ENCODE data around the gene INPPL1.

Gene INPPL1

GRCh38 chr11:72243173-72244059 lies 18.8 kb downstream of the INPPL1 start:
- DNase-seq, result no peak
- Histone ChIP-seq H3K9me2 (replicated peaks; ENCODE audit: insufficient read depth, low read length) (no peaks in the 10 kb centered on the region), H3K4me3 (ENCODE audit: low read length) (no peak overlapping the region), H3F3A (ENCODE audit: insufficient read depth, low read length) (no peaks in the 10 kb centered on the region), H3K4me1 (ENCODE audit: low read length) (no peaks in the 10 kb centered on the region), H3K9ac (ENCODE audit: low read length) (no peak overlapping the region), H3K79me2 (ENCODE audit: low read length) (no peaks in the 10 kb centered on the region), H3K36me3 (replicated peaks; ENCODE audit: insufficient read depth, low read length) (no peaks in the 10 kb centered on the region), H2AFZ (ENCODE audit: low read length) (no peak overlapping the region), H4K20me1 (ENCODE audit: insufficient read depth, low read length) (no peaks in the 10 kb centered on the region), H3K27me3 (replicated peaks; ENCODE audit: insufficient read depth, low read length) (peaks cover 38% of the 10 kb centered on the region), H3K4me2 (ENCODE audit: low read depth, low read length) (no peak overlapping the region), H3K9me3 (replicated peaks; ENCODE audit: insufficient read depth, low read length) (no peaks in the 10 kb centered on the region), H3K27ac (ENCODE audit: low read length) (no peak overlapping the region)
- no peak for TF ChIP-seq EZH2phosphoT487 (IDR thresholded peaks at IDR 0.05; ENCODE audit: low read length)
- no peak for TF ChIP-seq CTCF (IDR thresholded peaks at IDR 0.05; ENCODE audit: low read length)
- no peak for TF ChIP-seq EZH2 (optimal IDR thresholded peaks at IDR 0.05; ENCODE audit: low read depth, low read length)

- Histone ChIP-seq H3K79me2 (ENCODE audit: low read length) (no peaks in the 10 kb centered on the region), H2AFZ (ENCODE audit: low read length) (no peak within 1 kb of the TSS), H3K4me1 (ENCODE audit: low read length) (no peaks in the 10 kb centered on the region), H3K9me3 (replicated peaks; ENCODE audit: insufficient read depth, low read length) (no peaks in the 10 kb centered on the region), H4K20me1 (ENCODE audit: insufficient read depth, low read length) (no peaks in the 10 kb centered on the region), H3K27me3 (replicated peaks; ENCODE audit: insufficient read depth, low read length) (peaks cover 36% of the 10 kb centered on the region), H3K4me3 (ENCODE audit: low read length) (no peak within 1 kb of the TSS), H3K9me2 (replicated peaks; ENCODE audit: insufficient read depth, low read length) (no peaks in the 10 kb centered on the region), H3F3A (ENCODE audit: insufficient read depth, low read length) (no peaks in the 10 kb centered on the region), H3K27ac (ENCODE audit: low read length) (no peak within 1 kb of the TSS), H3K9ac (ENCODE audit: low read length) (no peak within 1 kb of the TSS), H3K36me3 (replicated peaks; ENCODE audit: insufficient read depth, low read length) (no peaks in the 10 kb centered on the region), H3K4me2 (ENCODE audit: low read depth, low read length) (no peak within 1 kb of the TSS)
- no peak for DNase-seq
- no peak for TF ChIP-seq EZH2 (optimal IDR thresholded peaks at IDR 0.05; ENCODE audit: low read depth, low read length)
- no peak for TF ChIP-seq EZH2phosphoT487 (IDR thresholded peaks at IDR 0.05; ENCODE audit: low read length)
- no peak for TF ChIP-seq CTCF (IDR thresholded peaks at IDR 0.05; ENCODE audit: low read length)
Observed at GRCh38 chr11:72244060-72244360, 19.4 kb downstream of the INPPL1 start, which contains the start of gene PHOX2A. TSS of gene PHOX2A (minus strand) at chr11:72244176. CDS start at chr11:72244004, 172 bp downstream.

DNA sequence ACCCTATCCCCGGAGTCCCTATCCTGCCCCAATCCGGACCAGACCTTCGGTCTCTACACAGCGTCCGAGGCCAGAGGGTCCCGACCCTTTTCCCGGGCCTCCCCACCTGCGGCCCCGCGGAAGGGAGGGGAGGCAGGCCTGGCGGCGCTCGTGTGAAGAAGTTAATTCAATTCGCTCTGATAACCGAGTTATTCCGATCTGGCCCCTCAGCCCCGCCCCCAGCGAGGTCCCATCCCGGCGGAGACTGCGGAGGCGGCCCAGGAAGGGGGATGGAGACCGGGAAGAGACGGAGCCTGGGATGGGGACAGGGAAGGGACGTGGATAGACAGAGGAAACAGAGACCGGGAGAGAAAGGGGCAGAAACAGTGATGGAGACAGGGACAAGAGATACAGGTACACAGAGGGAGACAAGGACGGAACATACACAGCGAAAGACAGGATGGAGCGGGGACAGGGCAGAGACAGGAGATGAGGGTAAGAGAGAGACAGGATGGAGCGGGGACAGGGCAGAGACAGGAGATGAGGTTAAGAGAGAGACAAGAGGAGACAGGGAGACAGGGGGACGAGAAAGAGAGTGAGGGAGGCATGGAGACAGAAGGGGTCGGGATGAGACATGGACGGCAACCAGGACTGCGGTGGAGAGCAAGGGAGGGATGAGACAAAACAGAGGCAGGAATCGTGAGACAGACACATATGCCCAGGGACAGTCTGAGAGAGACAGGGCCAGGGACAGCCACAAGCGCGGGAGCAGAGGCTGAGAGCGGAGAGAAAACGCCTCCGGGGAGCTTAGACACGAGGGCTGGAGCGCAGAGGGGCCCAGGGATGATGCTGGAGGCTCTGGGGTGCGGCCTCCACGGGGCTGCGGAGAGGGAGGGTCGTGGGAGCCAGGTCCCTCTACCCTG lies 20.0 kb downstream of the INPPL1 start:
- no peaks in the 10 kb centered on the region for H3K79me2 ChIP-seq (ENCODE audit: low read length)
- no peak for DNase-seq
- H3K27me3 ChIP-seq (replicated peaks; ENCODE audit: insufficient read depth, low read length), result peaks cover 30% of the 10 kb centered on the region
- H3K4me1 ChIP-seq (ENCODE audit: low read length), result no peaks in the 10 kb centered on the region
- no peak overlapping the region for H3K27ac ChIP-seq (ENCODE audit: low read length)
- no peak overlapping the region for H2AFZ ChIP-seq (ENCODE audit: low read length)
- H3K9ac ChIP-seq (ENCODE audit: low read length), result no peak overlapping the region
- no peaks in the 10 kb centered on the region for H4K20me1 ChIP-seq (ENCODE audit: insufficient read depth, low read length)
- H3K9me2 ChIP-seq (replicated peaks; ENCODE audit: insufficient read depth, low read length), result no peaks in the 10 kb centered on the region
- H3K4me2 ChIP-seq (ENCODE audit: low read depth, low read length), result no peak overlapping the region
- TF ChIP-seq EZH2phosphoT487 (IDR thresholded peaks at IDR 0.05; ENCODE audit: low read length) (no peak), EZH2 (optimal IDR thresholded peaks at IDR 0.05; ENCODE audit: low read depth, low read length) (no peak), CTCF (IDR thresholded peaks at IDR 0.05; ENCODE audit: low read length) (no peak)
- H3K9me3 ChIP-seq (replicated peaks; ENCODE audit: insufficient read depth, low read length), result no peaks in the 10 kb centered on the region
- H3K36me3 ChIP-seq (replicated peaks; ENCODE audit: insufficient read depth, low read length), result no peaks in the 10 kb centered on the region
- H3F3A ChIP-seq (ENCODE audit: insufficient read depth, low read length), result no peaks in the 10 kb centered on the region
- no peak overlapping the region for H3K4me3 ChIP-seq (ENCODE audit: low read length)

All from MM.1S (cell line).